Bronchial epithelial cell (primary cell): Measurements from ENCODE around the gene MAP1B. TPM values are rescaled to one million over a fixed set of nuclear protein-coding genes. Genes with fewer than 3 reads are reported as not detected.

Source experiments
- DNase-seq: peaks from one replicate; pipeline ENCODE4 v3.0.0-alpha.2; 2010; ENCODE audit warnings: low read depth
- FAIRE-seq: peaks from 2 replicates; lab custom pipeline; 2011; peaks lifted over from hg19 to GRCh38; lab: Jason Lieb, UNC
- H3K27me3 ChIP-seq: 2 replicates; pipeline ENCODE4 v1.5.1; 2011; ENCODE audit warnings: low read length; ENCODE audit not compliant: control insufficient read depth, insufficient read depth
- H3K36me3 ChIP-seq: 2 replicates; pipeline ENCODE4 v1.5.1; 2011; ENCODE audit warnings: low read length; ENCODE audit not compliant: control insufficient read depth, insufficient read depth
- H3K4me3 ChIP-seq: 2 replicates; pipeline ENCODE4 v1.5.1; 2011; ENCODE audit warnings: mild to moderate bottlenecking, low read depth, low read length, control low read depth
- CTCF ChIP-seq: IDR thresholded peaks from 2 replicates; pipeline ENCODE4 v1.5.1; 2011; ENCODE audit warnings: mild to moderate bottlenecking, moderate library complexity, low read length, control low read depth, inconsistent platforms; ENCODE audit not compliant: insufficient read depth, severe bottlenecking
- total RNA-seq: library from RNA; depleted of rRNA; stranded (reverse); fragments of >200 nt; gene quantifications from 2 replicates; pipeline ENCODE4 v1.2.1, GENCODE V29; 2014

Gene MAP1B
- total RNA-seq, 1 donor from 2014 or later = 5.8 TPM

- Histone ChIP-seq H3K4me3 (no peak overlapping the region), H3K27me3 (no peaks in the 10 kb centered on the region), H3K36me3 (no peaks in the 10 kb centered on the region)
- FAIRE-seq (no peak), DNase-seq (no peak)
- no peak for TF ChIP-seq CTCF
These were observed 106.2 kb downstream of the MAP1B start for GRCh38 chr5:72213482-72213881.

GRCh38 chr5:72214168-72214567, 106.9 kb downstream of the MAP1B start:
- no peak overlapping the region for H3K4me3 ChIP-seq
- no peaks in the 10 kb centered on the region for H3K36me3 ChIP-seq
- FAIRE-seq (no peak), DNase-seq (no peak)
- no peaks in the 10 kb centered on the region for H3K27me3 ChIP-seq
- no peak for TF ChIP-seq CTCF

- no peak for DNase-seq
- peaks cover 3% of the 10 kb centered on the region for H3K36me3 ChIP-seq
- no peak overlapping the region for H3K4me3 ChIP-seq
- H3K27me3 ChIP-seq = no peaks in the 10 kb centered on the region
- TF ChIP-seq CTCF = no peak
- no peak for FAIRE-seq
These were observed 109.5 kb downstream of the MAP1B start for GRCh38 chr5:72216756-72217155.

- Histone ChIP-seq H3K27me3 (no peaks in the 10 kb centered on the region), H3K4me3 (no peak overlapping the region), H3K36me3 (peaks cover 12% of the 10 kb centered on the region)
- FAIRE-seq = no peak
- no peak for TF ChIP-seq CTCF
- no peak for DNase-seq
These were observed 113.8 kb downstream of the MAP1B start for GRCh38 chr5:72221099-72221498.

DNA sequence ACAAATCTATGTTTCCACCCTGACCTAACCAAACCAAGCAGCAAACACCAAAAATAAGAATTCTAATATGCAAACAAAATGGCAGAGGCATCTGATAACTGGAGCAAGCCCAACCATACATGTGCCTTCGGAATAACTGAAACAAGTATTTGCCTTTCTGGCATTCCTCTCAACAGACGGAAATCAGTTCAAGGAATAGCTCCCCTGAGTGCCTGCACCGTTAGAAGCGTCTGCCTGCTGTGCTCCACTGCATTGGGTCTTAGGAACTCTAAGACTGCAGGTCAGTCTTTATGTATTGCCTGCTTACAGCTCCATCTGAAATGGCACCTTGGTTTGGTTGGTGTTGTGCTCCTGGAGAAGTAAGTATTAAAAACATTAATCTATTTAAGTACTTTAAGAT, 114.3 kb downstream of the MAP1B start:
- H3K36me3 ChIP-seq = peaks cover 12% of the 10 kb centered on the region
- TF ChIP-seq CTCF = no peak
- FAIRE-seq = no peak

DNA sequence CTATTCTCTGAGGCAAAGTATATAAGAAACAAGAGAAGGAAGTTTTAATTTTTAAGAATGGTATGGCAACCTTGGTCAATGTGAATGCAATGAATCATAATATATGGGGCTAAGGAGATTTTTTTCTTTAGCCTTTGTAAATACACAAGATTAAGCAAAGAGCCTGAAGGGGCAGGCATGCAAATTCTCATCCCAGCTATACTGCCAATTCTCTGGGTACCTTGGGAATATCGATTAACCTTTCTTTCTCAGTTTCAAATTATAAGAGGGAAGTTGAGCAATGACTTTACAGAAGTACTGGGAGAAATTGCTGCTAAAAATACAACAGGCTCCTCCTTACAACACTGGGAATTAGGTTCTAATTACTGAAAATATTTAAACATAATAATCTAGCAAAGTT, 115.2 kb downstream of the MAP1B start:
- TF ChIP-seq CTCF = no peak
- DNase-seq (no peak), FAIRE-seq (no peak)
- no peak overlapping the region for H3K4me3 ChIP-seq
- no peaks in the 10 kb centered on the region for H3K27me3 ChIP-seq
- H3K36me3 ChIP-seq = peaks cover 15% of the 10 kb centered on the region

More for the DNA sequence above, 114.3 kb downstream of the MAP1B start:
- Histone ChIP-seq H3K27me3 (no peaks in the 10 kb centered on the region), H3K4me3 (no peak overlapping the region)
- DNase-seq = no peak
